Measurements from ENCODE around the gene ZEB2.

GRCh38 chr2:144376460-144376859 lies 143.5 kb downstream of the ZEB2 start:
- TF ChIP-seq EZH2 (IDR thresholded peaks at IDR 0.05; ENCODE audit: borderline replicate concordance, insufficient read depth, low read length, poor library complexity, severe bottlenecking) (no peak), POLR2AphosphoS5 (IDR thresholded peaks at IDR 0.05) (no peak), RAD21 (conservative IDR thresholded peaks at IDR 0.05) (no peak), EP300 (conservative IDR thresholded peaks at IDR 0.05; ENCODE audit: poor library complexity, severe bottlenecking) (no peak), MXI1 (conservative IDR thresholded peaks at IDR 0.05; ENCODE audit: poor library complexity, severe bottlenecking) (no peak), REST (IDR thresholded peaks at IDR 0.05; ENCODE audit: borderline replicate concordance) (no peak), SMC3 (conservative IDR thresholded peaks at IDR 0.05; ENCODE audit: poor library complexity) (no peak)
- TF ChIP-seq, protein P1, sequence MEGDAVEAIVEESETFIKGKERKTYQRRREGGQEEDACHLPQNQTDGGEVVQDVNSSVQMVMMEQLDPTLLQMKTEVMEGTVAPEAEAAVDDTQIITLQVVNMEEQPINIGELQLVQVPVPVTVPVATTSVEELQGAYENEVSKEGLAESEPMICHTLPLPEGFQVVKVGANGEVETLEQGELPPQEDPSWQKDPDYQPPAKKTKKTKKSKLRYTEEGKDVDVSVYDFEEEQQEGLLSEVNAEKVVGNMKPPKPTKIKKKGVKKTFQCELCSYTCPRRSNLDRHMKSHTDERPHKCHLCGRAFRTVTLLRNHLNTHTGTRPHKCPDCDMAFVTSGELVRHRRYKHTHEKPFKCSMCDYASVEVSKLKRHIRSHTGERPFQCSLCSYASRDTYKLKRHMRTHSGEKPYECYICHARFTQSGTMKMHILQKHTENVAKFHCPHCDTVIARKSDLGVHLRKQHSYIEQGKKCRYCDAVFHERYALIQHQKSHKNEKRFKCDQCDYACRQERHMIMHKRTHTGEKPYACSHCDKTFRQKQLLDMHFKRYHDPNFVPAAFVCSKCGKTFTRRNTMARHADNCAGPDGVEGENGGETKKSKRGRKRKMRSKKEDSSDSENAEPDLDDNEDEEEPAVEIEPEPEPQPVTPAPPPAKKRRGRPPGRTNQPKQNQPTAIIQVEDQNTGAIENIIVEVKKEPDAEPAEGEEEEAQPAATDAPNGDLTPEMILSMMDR (IDR thresholded peaks at IDR 0.05; ENCODE audit: poor library complexity, severe bottlenecking) = no peak
